Neural cell (in vitro differentiated cells): Measurements from ENCODE around the gene TNRC6C. TPM values are rescaled to one million over a fixed set of nuclear protein-coding genes. Genes with fewer than 3 reads are reported as not detected.

ENCODE experiments used
- H2AFZ ChIP-seq: fragments of 200-600, 300-800 bp; sonication (generic), shearing (Covaris generic); 2 replicates; pipeline ENCODE4 v1.6.0; 2014; ENCODE audit warnings: low read depth, mild to moderate bottlenecking, antibody characterized with exemption, low read length, moderate library complexity
- H3F3A ChIP-seq: fragments of 200-600 bp; shearing (Covaris generic); 2 replicates; pipeline ENCODE4 v1.6.1; 2016; ENCODE audit warnings: mild to moderate bottlenecking, moderate library complexity, mixed read lengths, antibody characterized with exemption, low read length; ENCODE audit not compliant: insufficient read depth, poor library complexity, severe bottlenecking
- H3K27ac ChIP-seq: fragments of 200-600, 300-800 bp; sonication (generic), shearing (Covaris generic); 2 replicates; pipeline ENCODE4 v1.5.1; 2014; ENCODE audit warnings: mild to moderate bottlenecking, low read length, moderate library complexity
- H3K27me3 ChIP-seq: fragments of 300-800, 200-600 bp; sonication (generic), shearing (Covaris generic); 2 replicates; pipeline ENCODE4 v1.6.0; 2014; ENCODE audit warnings: mild to moderate bottlenecking, low read depth, low read length, moderate library complexity; ENCODE audit not compliant: insufficient read depth
- H3K36me3 ChIP-seq: fragments of 300-800, 200-600 bp; sonication (generic), shearing (Covaris generic); 2 replicates; pipeline ENCODE4 v1.5.1; 2014; ENCODE audit warnings: mild to moderate bottlenecking, antibody characterized with exemption, low read length, moderate library complexity; ENCODE audit not compliant: insufficient read depth
- H3K4me2 ChIP-seq: fragments of 300-800, 200-600 bp; sonication (generic), shearing (Covaris generic); 2 replicates; pipeline ENCODE4 v1.6.0; 2014; ENCODE audit warnings: mild to moderate bottlenecking, low read length
- H3K4me3 ChIP-seq: fragments of 300-800, 200-600 bp; sonication (generic), shearing (Covaris generic); 2 replicates; pipeline ENCODE4 v1.5.1; 2014; ENCODE audit warnings: mild to moderate bottlenecking, low read length, moderate library complexity
- H3K79me2 ChIP-seq: fragments of 200-600 bp; shearing (Covaris generic); replicated peaks from 2 replicates; pipeline ENCODE4 v1.6.0; 2014; ENCODE audit warnings: mild to moderate bottlenecking, low read length, moderate library complexity; ENCODE audit not compliant: insufficient read depth
- H3K9ac ChIP-seq: fragments of 300-800, 200-600 bp; sonication (generic), shearing (Covaris generic); 2 replicates; pipeline ENCODE4 v1.6.1; 2016; ENCODE audit warnings: mild to moderate bottlenecking, low read length, mixed read lengths
- H3K9me2 ChIP-seq: fragments of 200-600 bp; shearing (Covaris generic); 2 replicates; pipeline ENCODE4 v1.6.1; 2016; ENCODE audit warnings: mild to moderate bottlenecking, low read length, mixed read lengths; ENCODE audit not compliant: insufficient read depth
- H3K9me3 ChIP-seq: fragments of 200-600, 300-800 bp; sonication (generic), shearing (Covaris generic); 2 replicates; pipeline ENCODE4 v1.6.1; 2016; ENCODE audit warnings: mild to moderate bottlenecking, mixed run types, low read length, moderate library complexity, mixed read lengths
- H4K20me1 ChIP-seq: fragments of 200-600 bp; shearing (Covaris generic); 2 replicates; pipeline ENCODE4 v1.6.1; 2016; ENCODE audit warnings: mild to moderate bottlenecking, mixed run types; ENCODE audit not compliant: insufficient read depth
- CTCF ChIP-seq: fragments of 450-650 bp; IDR thresholded peaks from 2 replicates; pipeline ENCODE4 v1.5.1; 2014; ENCODE audit warnings: antibody characterized with exemption, mild to moderate bottlenecking, moderate library complexity; ENCODE audit not compliant: poor library complexity, severe bottlenecking
- EP300 ChIP-seq: fragments of 450-650 bp; conservative IDR thresholded peaks from 2 replicates; pipeline ENCODE4 v1.6.1; 2014; ENCODE audit warnings: antibody characterized with exemption, mild to moderate bottlenecking, moderate library complexity; ENCODE audit not compliant: poor library complexity, severe bottlenecking
- EZH2 ChIP-seq: fragments of 200-600, 300-800 bp; shearing (Covaris generic), sonication (generic); IDR thresholded peaks from 2 replicates; pipeline ENCODE4 v1.6.1; 2014; ENCODE audit warnings: antibody characterized with exemption, low read length, borderline replicate concordance, mild to moderate bottlenecking; ENCODE audit not compliant: insufficient read depth, poor library complexity, severe bottlenecking
- MXI1 ChIP-seq: fragments of 450-650 bp; conservative IDR thresholded peaks from 2 replicates; pipeline ENCODE4 v1.6.1; 2014; ENCODE audit warnings: antibody characterized with exemption, mild to moderate bottlenecking; ENCODE audit not compliant: poor library complexity, severe bottlenecking
- POLR2AphosphoS5 ChIP-seq: IDR thresholded peaks from 2 replicates; pipeline ENCODE4 v1.6.1; 2012
- RAD21 ChIP-seq: fragments of 450-650 bp; conservative IDR thresholded peaks from 2 replicates; pipeline ENCODE4 v1.6.1; 2014; ENCODE audit warnings: antibody characterized with exemption, mild to moderate bottlenecking, moderate library complexity
- REST ChIP-seq: IDR thresholded peaks from 2 replicates; pipeline ENCODE4 v1.6.1; 2012; ENCODE audit warnings: borderline replicate concordance
- SMC3 ChIP-seq: fragments of 450-650 bp; conservative IDR thresholded peaks from 2 replicates; pipeline ENCODE4 v1.6.1; 2014; ENCODE audit warnings: antibody characterized with exemption, mild to moderate bottlenecking, moderate library complexity; ENCODE audit not compliant: poor library complexity
- TAF1 ChIP-seq: IDR thresholded peaks from 2 replicates; pipeline ENCODE4 v1.6.1; 2012; ENCODE audit warnings: low read depth
- polyA plus RNA-seq: library from polyadenylated mRNA; depleted of rRNA; stranded (reverse); fragments of >200 nt; gene quantifications from 2 replicates; pipeline ENCODE4 v1.2.3, GENCODE V29; 2014

Gene TNRC6C
- polyA plus RNA-seq, 1 donor from 2014 or later = 15.4 TPM

- Histone ChIP-seq H2AFZ (no peak overlapping the region), H3K9me2 (no peaks in the 10 kb centered on the region), H3K4me2 (no peak overlapping the region), H3F3A (no peaks in the 10 kb centered on the region), H3K9ac (no peak overlapping the region), H3K36me3 (no peaks in the 10 kb centered on the region), H3K27ac (no peak overlapping the region), H4K20me1 (no peaks in the 10 kb centered on the region), H3K9me3 (no peaks in the 10 kb centered on the region), H3K79me2 (no peaks in the 10 kb centered on the region), H3K27me3 (no peaks in the 10 kb centered on the region), H3K4me3 (no peak overlapping the region)
- TF ChIP-seq MXI1 (no peak), EP300 (no peak), TAF1 (no peak), RAD21 (no peak), CTCF (no peak), SMC3 (no peak), REST (no peak), EZH2 (no peak), POLR2AphosphoS5 (no peak)
These were observed 155.6 kb downstream of the TNRC6C start for GRCh38 chr17:78113804-78114785.

- TF ChIP-seq TAF1 (no peak), CTCF (no peak), EZH2 (no peak), REST (no peak), RAD21 (no peak), MXI1 (no peak), SMC3 (no peak), POLR2AphosphoS5 (no peak), EP300 (no peak)
- H3K9me2 ChIP-seq = no peaks in the 10 kb centered on the region
- no peaks in the 10 kb centered on the region for H3K9me3 ChIP-seq
- H3K9ac ChIP-seq = no peak overlapping the region
- no peaks in the 10 kb centered on the region for H4K20me1 ChIP-seq
- H3K79me2 ChIP-seq = no peaks in the 10 kb centered on the region
- no peaks in the 10 kb centered on the region for H3F3A ChIP-seq
- no peak overlapping the region for H2AFZ ChIP-seq
- H3K4me2 ChIP-seq = no peak overlapping the region
- no peaks in the 10 kb centered on the region for H3K27me3 ChIP-seq
- H3K36me3 ChIP-seq = no peaks in the 10 kb centered on the region
- H3K4me3 ChIP-seq = no peak overlapping the region
- H3K27ac ChIP-seq = no peak overlapping the region
These were observed 156.6 kb downstream of the TNRC6C start for GRCh38 chr17:78114831-78115723.
